Esophagus mucosa (tissue), 1 donor: ENCODE results near the gene TOR1B. TPM values are rescaled to one million over a fixed set of nuclear protein-coding genes. Genes with fewer than 3 reads are reported as not detected.

Experiments used
- ATAC-seq: fragments of 200-7000 bp; cut with Tn5 transposase; one replicate; pipeline ENCODE4 v1.9.1; 2020
- total RNA-seq: library from RNA; stranded (reverse); gene quantifications from one replicate; pipeline ENCODE4 v1.2.4, GENCODE V29; 2023
- donor health status: DM: yes; HTN: yes; CAD: no.

TOR1B gene
- total RNA-seq, 1 donor from 2014 or later: 11.7 TPM

DNA sequence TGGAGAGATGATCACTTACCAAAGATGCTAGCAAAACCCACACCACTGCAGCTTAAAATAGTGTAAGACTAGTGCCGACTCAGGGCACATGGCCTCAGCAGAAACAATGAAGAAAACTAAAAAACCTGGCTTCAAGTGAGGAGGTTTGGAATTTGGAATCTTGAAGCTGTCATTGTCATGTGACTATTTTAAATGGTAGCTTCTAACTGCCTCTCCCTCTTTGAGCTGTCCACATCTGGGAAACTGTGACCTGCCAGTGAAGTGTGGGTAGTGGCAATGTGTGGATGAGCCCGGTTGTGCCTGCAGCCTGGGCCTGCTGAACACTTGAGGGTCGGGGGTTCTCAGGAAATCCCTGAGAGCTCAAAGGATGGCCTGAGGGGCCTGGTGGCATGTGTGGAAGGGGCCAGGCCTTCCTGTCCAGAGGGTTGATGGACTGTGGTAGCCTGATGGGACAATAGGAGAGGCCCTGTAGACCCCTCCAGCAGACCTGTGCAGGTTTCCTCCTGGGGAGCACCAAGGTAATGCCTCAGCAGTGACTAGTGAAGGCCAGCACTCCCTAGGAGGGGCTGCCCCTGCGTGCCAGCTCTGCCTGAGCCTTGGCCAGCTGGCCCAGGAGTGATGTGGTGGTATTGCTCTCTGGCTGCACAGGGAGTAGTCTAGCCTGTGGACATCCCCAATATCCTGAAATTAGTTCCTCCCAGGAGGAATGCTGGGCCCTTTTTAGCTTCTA is 45.9 kb downstream of the TOR1B start:
- ATAC-seq: no peak

DNA sequence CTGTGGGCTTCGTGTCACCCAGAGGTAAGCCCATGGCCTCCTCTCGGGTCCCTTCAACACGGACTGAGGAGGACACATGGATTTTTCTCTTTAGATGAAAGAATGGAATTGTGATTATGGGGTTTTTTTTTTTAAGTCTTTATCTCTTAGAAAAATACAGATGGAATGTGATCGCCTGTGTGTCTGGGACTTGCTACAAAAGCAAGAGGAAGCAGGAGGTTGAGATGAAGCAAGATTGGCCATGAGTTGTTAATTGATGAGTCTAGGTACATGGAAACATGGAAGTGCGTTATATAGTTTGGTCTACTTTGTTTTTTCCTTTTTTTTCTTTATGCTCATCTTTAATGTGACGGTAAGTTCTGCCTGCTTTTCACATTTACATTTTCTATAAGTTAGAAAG is 46.9 kb downstream of the TOR1B start:
- no peak for ATAC-seq

DNA sequence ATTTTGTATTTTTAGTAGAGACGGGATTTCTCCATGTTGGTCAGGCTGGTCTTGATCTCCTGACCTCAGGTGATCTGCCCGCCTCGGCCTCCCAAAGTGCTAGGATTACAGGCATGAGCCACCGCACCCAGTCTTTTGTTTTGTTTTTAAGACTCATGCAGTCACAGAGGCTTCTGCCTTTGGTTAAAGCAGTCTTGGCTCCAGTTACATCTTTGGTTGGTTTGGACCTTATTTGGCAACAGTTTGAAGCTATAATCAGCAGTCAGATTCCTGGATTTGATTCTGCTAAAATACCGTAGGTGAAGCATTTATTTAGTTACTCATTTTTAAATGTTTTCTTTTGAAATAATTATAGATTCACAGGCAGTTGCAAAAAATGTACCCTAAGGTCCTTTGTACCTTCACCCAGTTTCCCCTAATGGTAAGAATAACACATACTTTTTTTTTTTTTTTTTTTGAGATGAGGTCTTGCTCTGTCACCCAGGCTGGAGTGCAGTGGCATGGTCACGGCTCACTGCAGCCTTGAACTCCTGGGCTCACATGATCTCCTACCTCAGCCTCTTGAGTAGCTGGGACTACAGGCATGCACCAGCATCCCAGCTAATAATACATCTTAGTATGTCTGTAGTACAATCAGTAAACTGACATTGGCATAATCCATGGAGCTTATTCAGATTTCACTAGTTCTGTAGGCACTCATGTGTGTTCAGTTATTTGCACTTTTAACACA is 48.0 kb downstream of the TOR1B start:
- ATAC-seq: no peak

DNA sequence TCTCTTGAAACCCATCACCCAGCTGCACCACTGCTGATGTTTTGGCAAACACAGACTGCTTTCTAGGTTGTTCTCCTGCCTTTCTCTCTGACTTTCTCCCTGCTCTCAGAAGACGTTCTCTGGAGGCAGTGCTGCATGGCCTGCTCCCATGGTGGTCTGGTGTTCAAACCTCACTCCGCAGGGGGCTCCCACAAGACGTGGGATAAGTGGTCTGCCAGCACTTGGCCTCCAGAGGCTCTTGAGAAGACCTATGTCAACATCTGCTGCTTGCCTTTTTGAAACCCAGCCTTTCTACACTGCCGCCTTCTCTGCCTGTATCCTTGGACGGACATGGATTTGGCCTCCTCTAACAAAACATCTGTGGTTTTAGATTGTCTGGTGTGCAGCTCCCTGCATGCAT is 48.8 kb downstream of the TOR1B start:
- ATAC-seq: no peak

DNA sequence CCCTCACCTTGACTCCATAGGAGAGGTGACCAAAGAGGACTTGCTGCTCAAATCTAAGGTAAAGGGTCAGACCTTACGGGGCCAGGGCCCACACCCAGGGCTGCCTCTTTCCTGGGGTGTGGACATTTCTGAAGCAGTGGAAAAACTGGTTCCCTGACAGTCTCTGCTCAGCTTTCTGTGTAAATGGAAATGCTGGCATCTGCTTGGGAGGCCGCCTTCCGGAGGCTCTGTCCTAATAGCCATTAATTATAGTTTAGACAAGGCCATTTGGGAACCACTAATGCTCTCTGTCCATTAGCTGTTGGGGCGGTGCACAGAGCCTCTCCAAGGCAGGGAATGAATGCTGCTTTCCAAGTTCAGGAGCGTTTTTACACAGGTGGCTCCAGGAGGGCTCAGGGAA is 49.6 kb downstream of the TOR1B start:
- peak; percentile 71 for ATAC-seq

DNA sequence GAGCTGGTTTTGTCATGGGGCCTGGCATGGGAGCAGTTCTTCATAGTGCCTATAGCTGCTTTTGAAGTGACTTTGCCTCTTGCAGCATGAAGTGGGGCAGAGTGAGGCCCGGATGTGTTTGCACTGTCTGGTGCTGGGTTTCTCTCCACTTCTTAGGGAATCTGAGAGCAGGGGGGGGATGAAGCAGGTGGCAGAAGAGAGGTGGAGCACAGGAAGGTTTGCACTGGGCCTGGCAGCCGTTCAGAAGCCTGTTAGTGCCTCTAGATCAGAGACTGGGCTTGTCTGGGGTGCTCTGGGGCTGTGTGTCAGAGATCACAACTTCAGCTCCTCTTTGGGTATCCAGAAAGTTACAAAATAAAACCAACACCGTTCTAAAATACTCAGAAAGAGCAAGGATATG is 50.6 kb downstream of the TOR1B start:
- ATAC-seq: no peak

DNA sequence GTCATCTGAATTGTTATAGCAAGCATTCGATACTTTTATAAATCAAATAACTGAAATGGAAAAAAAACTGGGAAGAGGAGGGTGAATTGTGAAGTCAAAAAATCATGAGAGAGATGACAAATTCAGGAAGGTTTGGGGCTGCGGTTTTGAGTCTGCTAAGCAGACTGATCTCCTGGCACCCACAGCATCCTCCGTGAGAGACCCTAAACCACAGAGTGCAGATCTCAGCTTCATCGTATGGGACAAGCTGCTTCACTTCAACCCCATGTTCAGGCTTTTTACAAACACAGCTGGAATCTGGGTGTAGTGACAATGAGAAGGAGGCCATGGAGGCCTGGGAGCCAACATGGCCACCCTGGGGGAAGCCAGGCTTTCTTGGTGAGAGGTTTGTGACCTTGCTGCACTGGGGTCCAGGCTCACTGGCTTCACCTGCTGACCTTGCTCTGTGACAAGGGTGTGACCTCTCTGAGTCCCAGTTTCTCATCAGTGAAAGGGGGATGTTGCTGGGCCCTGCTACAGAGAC is 51.7 kb downstream of the TOR1B start:
- no peak for ATAC-seq

DNA sequence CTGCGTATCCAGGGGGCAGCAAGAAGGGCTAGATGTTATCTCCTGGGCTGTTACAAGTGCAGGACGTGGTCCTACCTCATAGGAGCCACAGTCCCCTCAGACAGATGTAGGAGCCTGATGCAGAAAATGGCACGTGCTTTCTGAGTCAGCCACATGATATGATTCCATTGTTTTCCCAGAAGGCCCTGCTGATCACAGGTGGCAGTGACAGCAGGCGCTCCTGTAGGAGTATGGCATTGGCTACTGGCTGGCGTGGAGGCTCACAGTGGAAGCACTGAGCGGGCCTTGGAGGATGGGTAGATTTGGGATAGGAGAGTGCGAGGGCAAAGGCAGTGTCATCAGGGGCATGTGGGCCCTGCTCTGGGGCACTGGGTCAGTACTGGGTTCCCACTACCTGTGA is 54.2 kb downstream of the TOR1B start:
- ATAC-seq: no peak

DNA sequence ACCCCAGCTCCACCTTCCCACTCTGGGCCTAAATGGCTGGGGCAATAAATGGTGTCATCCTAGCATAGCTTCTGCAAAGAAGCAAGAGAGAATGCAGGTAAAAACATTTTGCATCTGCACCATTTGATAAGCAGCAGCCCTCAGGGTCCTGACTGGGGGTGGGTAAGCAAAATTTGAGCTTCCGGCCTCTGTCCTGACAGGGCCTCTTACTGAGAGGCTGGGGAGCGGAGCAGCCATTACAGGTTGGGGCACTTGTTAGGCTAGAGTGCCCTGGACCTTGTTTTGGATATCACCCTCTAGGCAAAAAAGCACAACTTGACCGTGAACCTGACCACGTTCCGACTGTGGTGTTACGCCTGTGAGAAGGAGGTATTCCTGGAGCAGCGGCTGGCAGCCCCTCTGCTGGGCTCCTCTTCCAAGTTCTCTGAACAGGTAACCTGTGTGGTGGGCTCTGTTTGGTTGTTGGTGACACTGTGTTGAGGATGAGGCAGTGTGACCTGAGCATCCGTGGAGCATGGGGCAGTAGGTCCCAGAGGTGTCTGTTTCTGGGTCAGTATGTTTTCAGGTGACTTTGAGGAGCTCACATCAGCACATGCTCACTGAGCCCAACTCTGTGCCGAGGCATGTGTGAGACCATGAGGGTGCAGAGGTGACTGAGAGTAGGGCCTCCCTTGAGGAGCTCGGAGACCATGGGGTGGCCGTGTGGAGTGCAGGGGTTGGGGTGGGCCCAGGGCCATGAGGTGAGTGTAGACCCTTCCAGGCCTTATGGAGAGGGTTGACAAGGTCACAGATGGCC is 55.4 kb downstream of the TOR1B start:
- ATAC-seq: peak; percentile 8

Other genes with a start within 250 kb of the TOR1B start
- not detected for gene C9orf50, start 182.1 kb upstream of the TOR1B start, total RNA-seq
- gene NTMT1, start 177.0 kb upstream of the TOR1B start, total RNA-seq: 18.8 TPM
- gene ASB6, start 161.0 kb upstream of the TOR1B start, total RNA-seq: 11.4 TPM
- gene PRRX2, start 137.5 kb upstream of the TOR1B start, total RNA-seq: 1.5 TPM
- 9.1 TPM for gene PTGES, start 50.1 kb upstream of the TOR1B start, total RNA-seq
- gene TOR1A, start 21.0 kb downstream of the TOR1B start, total RNA-seq: 15.5 TPM
- 25.1 TPM for gene C9orf78, start 32.1 kb downstream of the TOR1B start, total RNA-seq
- gene USP20, start 32.3 kb downstream of the TOR1B start, total RNA-seq: 12.8 TPM
- 23.5 TPM for gene FNBP1, start 240.0 kb downstream of the TOR1B start, total RNA-seq